A673 (cell line): ENCODE data around the gene NOSIP. TPM values are rescaled to one million over a fixed set of nuclear protein-coding genes. Genes with fewer than 3 reads are reported as not detected.

Source experiments
- BruUV-seq: library from RNA; stranded (reverse); fragments of 400-500 nt; replicated peaks from 2 replicates; lab custom pipeline; 2021; lab: Mats Ljungman, UMichigan
- CTCF ChIA-PET: fragments of 300-600 bp; sonication (Branson Sonifier 250); formaldehyde crosslinking; loops from one replicate; lab custom pipeline; 2022; ENCODE audit warnings: antibody characterized with exemption; lab: Charles Lee
- POLR2A ChIA-PET: fragments of 300-600 bp; sonication (Branson Sonifier 250); formaldehyde crosslinking; loops from one replicate; lab custom pipeline; 2022; ENCODE audit warnings: antibody characterized with exemption; ENCODE audit not compliant: low non-redundant PET; lab: Charles Lee
- DNase-seq: peaks from one replicate; pipeline ENCODE4 v3.0.0-alpha.2; 2015; ENCODE audit warnings: low spot score
- H3K27ac ChIP-seq: fragments of 200-600 bp; sonication (generic); 2 replicates; pipeline ENCODE4 v1.5.1; 2016; ENCODE audit warnings: mixed run types, low read depth, mild to moderate bottlenecking, mixed read lengths, antibody characterized with exemption, low read length; ENCODE audit not compliant: poor library complexity, severe bottlenecking
- H3K27me3 ChIP-seq: fragments of 200-600 bp; sonication (generic); replicated peaks from 2 replicates; pipeline ENCODE4 v1.6.1; 2017; ENCODE audit warnings: mixed run types, low read depth, mild to moderate bottlenecking, mixed read lengths, antibody characterized with exemption, low read length; ENCODE audit not compliant: insufficient read depth, poor library complexity
- H3K36me3 ChIP-seq: fragments of 200-600 bp; sonication (generic); 2 replicates; pipeline ENCODE4 v1.6.1; 2016; ENCODE audit warnings: mixed run types, mild to moderate bottlenecking, mixed read lengths, antibody characterized with exemption, low read length; ENCODE audit not compliant: insufficient read depth, poor library complexity, severe bottlenecking
- H3K4me1 ChIP-seq: fragments of 200-600 bp; sonication (generic); 2 replicates; pipeline ENCODE4 v1.6.1; 2017; ENCODE audit warnings: mixed run types, mild to moderate bottlenecking, mixed read lengths, antibody characterized with exemption, low read length; ENCODE audit not compliant: insufficient read depth, poor library complexity, severe bottlenecking
- H3K4me3 ChIP-seq: fragments of 200-600 bp; sonication (generic); 2 replicates; pipeline ENCODE4 v1.5.1; 2016; ENCODE audit warnings: low read depth, mixed run types, mild to moderate bottlenecking, mixed read lengths, low read length; ENCODE audit not compliant: poor library complexity, severe bottlenecking
- H3K9me3 ChIP-seq: fragments of 200-600 bp; sonication (generic); 2 replicates; pipeline ENCODE4 v1.6.1; 2016; ENCODE audit warnings: mixed run types, low read depth, mild to moderate bottlenecking, mixed read lengths, antibody characterized with exemption, low read length; ENCODE audit not compliant: poor library complexity, severe bottlenecking
- CTCF ChIP-seq: fragments of 300-800, 200-600 bp; sonication (generic); conservative IDR thresholded peaks from 2 replicates; pipeline ENCODE4 v1.5.1; 2017; ENCODE audit warnings: low read depth, mild to moderate bottlenecking, antibody characterized with exemption, low read length, moderate library complexity, mixed read lengths
- EZH2 ChIP-seq: fragments of 200-600 bp; sonication (generic); IDR thresholded peaks from 2 replicates; pipeline ENCODE4 v1.6.1; 2017; ENCODE audit warnings: borderline replicate concordance, low read depth, mild to moderate bottlenecking, mixed read lengths, antibody characterized with exemption, low read length; ENCODE audit not compliant: poor library complexity, severe bottlenecking
- intact Hi-C: fragments of 100-400 bp; cut with micrococcal nuclease; formaldehyde crosslinking; loops from one replicate; pipeline ENCODE4 v1.10.0; 2022; ENCODE audit not compliant: unreplicated experiment
- total RNA-seq: library from RNA; stranded (reverse); gene quantifications from 2 replicates; pipeline ENCODE4 v1.2.3, GENCODE V29; 2021

The NOSIP gene
- total RNA-seq, 1 experiment from 2014 or later, result 178 TPM

GRCh38 chr19:49601482-49602038 lies 21.2 kb upstream of the NOSIP start:
- POLR2A ChIA-PET, result no interaction called here
- no peak for DNase-seq
- intact Hi-C loops, result no loop called here
- Histone ChIP-seq H3K36me3 (peaks cover 88% of the 10 kb centered on the region), H3K4me3 (no peak overlapping the region), H3K9me3 (no peaks in the 10 kb centered on the region), H3K27me3 (no peaks in the 10 kb centered on the region), H3K27ac (no peak overlapping the region), H3K4me1 (no peaks in the 10 kb centered on the region)
- CTCF ChIA-PET, result no interaction called here
- TF ChIP-seq EZH2 (no peak), CTCF (no peak)
- BruUV-seq, result no TSS peak

GRCh38 chr19:49599378-49600295 lies 19.3 kb upstream of the NOSIP start:
- Histone ChIP-seq H3K4me1 (no peaks in the 10 kb centered on the region), H3K27me3 (no peaks in the 10 kb centered on the region), H3K4me3 (no peak overlapping the region), H3K36me3 (peaks cover 91% of the 10 kb centered on the region), H3K27ac (no peak overlapping the region), H3K9me3 (no peaks in the 10 kb centered on the region)
- intact Hi-C loops, result no loop called here
- TF ChIP-seq EZH2, result no peak
- TF ChIP-seq CTCF, result no peak
- DNase-seq, result no peak
- ChIA-PET CTCF (no interaction called here), POLR2A (no interaction called here)
- no TSS peak for BruUV-seq

GRCh38 chr19:49597703-49597974 lies 17.3 kb upstream of the NOSIP start:
- Histone ChIP-seq H3K27me3 (no peaks in the 10 kb centered on the region), H3K36me3 (peaks cover 84% of the 10 kb centered on the region), H3K4me3 (no peak overlapping the region), H3K27ac (no peak overlapping the region), H3K4me1 (peaks cover 7% of the 10 kb centered on the region), H3K9me3 (no peaks in the 10 kb centered on the region)
- POLR2A ChIA-PET, result no interaction called here
- intact Hi-C loops, result no loop called here
- TF ChIP-seq EZH2 (no peak), CTCF (no peak)
- no TSS peak for BruUV-seq
- CTCF ChIA-PET, result no interaction called here
- DNase-seq, result no peak
